H4 (cell line): Measurements from ENCODE around the gene EPHX1. TPM values are rescaled to one million over a fixed set of nuclear protein-coding genes. Genes with fewer than 3 reads are reported as not detected.
"Not testable (repeated sequence)": the region's sequence is repeated elsewhere in the genome, so short reads cannot be mapped to it uniquely, and the experiment has no call there.

ENCODE experiments used
- DNase-seq: peaks from one replicate; pipeline ENCODE4 v3.0.0-alpha.2; 2015; ENCODE audit warnings: low spot score
- total RNA-seq: library from RNA; depleted of rRNA; stranded (reverse); fragments of >200 nt; shearing (Covaris generic); gene quantifications from 2 replicates; pipeline ENCODE4 v1.2.3, GENCODE V29; 2014

EPHX1 gene
- total RNA-seq, 1 experiment from 2014 or later: 153 TPM

GRCh38 chr1:225816643-225817538 lies 7.0 kb downstream of the EPHX1 start:
- DNase-seq: no peak

- DNase-seq: peak; percentile 96
These were observed 7.7 kb downstream of the EPHX1 start for GRCh38 chr1:225817611-225818061.

GRCh38 chr1:225818229-225818628 lies 8.3 kb downstream of the EPHX1 start:
- no peak for DNase-seq

DNA sequence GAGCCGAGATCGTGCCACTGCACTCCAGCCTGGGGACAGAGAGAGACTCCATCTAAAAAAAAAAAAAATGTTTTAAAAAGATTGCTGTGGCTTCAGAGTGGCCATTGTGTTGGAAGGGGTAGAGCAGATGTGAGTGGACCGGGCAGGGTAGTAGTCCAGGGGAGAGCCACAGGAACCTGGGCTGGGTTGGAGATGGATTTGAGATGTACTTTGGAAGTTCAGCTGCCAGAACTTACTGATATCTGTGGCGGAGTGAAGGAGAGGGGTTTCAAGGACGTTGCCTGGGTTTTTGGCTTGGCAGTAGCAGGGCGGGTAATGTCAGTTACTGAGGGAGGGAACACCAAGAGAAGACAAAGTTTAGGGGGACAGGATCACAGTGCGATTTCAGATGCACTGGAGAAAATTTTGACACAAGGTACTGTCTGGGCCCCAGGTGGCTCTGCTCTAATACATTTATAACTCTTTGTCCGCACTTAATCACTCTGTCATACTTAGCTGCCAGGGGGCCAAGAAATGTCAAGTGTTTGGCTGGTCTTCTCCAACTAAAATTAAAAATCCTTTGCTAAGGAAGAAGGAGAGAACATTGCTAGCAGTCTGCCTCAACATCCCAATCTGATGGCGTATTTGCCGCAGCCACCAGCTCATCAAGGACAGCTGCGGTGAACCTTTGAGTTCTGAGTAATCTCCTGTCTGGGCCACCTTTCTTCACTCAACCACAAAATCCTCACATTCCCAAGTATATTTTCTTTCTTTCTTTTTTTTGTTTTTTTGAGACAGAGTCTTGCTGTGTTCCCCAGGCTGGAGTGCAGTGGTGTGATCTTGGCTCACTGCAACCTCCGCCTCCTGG lies 9.6 kb downstream of the EPHX1 start:
- no peak for DNase-seq

DNA sequence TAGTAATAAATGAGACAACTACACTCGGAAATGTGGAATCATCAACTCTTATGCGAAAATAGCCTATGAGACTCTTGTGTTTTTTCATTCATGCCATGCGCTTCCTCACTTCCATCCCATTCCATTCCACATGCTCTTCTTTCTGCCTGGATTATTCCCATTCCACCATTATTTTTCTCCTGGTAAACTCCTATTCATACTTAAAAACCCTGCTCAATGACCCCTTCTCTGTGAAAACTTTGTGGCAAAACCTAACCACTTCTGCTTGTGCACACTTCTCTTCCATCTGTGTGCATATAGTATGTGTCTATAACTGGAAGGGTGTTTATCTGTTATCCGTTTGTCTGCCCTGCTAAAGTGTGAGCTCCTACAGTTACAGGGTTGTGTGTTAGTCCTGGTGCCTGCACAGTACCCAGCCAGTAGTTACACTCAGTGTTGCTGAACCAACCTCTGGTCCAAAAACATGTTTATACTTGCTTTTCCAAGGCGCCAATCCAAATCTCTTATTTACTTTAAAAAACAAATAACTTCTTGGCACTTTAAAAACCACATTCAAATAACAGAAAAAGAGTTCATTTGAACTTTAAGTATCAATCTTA lies 10.7 kb downstream of the EPHX1 start:
- DNase-seq: no peak

- DNase-seq: no peak
These were observed 12.9 kb downstream of the EPHX1 start for GRCh38 chr1:225822655-225823403.

- DNase-seq: no peak
These were observed 13.9 kb downstream of the EPHX1 start for GRCh38 chr1:225823811-225824261.

GRCh38 chr1:225824533-225824941 lies 14.6 kb downstream of the EPHX1 start:
- DNase-seq: no peak

GRCh38 chr1:225825078-225825477 lies 15.2 kb downstream of the EPHX1 start:
- no peak for DNase-seq

- DNase-seq: no peak
These were observed 15.7 kb downstream of the EPHX1 start for GRCh38 chr1:225825607-225826007.

- no peak for DNase-seq
These were observed 17.2 kb downstream of the EPHX1 start for GRCh38 chr1:225827076-225827475.

DNA sequence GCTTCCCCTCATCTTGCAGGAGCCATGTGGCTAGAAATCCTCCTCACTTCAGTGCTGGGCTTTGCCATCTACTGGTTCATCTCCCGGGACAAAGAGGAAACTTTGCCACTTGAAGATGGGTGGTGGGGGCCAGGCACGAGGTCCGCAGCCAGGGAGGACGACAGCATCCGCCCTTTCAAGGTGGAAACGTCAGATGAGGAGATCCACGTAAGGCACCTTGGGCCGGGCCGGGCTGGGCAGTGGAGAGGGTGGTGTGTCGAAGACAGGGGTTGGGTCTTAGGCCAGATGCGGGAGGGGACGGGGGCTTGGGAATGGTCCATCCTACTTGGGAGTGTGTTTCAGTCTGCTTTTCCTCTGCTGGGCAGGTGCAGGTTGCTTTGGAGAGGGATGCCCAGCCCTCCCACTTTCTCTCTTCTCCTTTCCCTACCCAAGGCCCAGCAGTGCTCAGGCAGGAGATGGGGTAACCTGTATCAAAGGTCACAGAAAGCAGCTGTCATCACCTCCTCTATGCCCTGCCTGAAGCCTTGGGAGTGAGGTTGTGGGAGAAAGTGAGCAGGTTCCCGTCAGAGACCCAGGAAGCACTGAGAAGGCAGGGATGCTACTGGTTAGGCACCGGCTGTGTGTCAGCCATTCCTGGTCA lies 18.9 kb downstream of the EPHX1 start:
- no peak for DNase-seq

GRCh38 chr1:225830841-225831240 lies 20.9 kb downstream of the EPHX1 start:
- no peak for DNase-seq

- no peak for DNase-seq
These were observed 24.7 kb downstream of the EPHX1 start for GRCh38 chr1:225834417-225835329.

GRCh38 chr1:225835856-225836255 lies 25.9 kb downstream of the EPHX1 start:
- no peak for DNase-seq

- not testable (repeated sequence) for DNase-seq
These were observed 26.4 kb downstream of the EPHX1 start for GRCh38 chr1:225836296-225836695.

- DNase-seq: no peak
These were observed 28.9 kb downstream of the EPHX1 start for GRCh38 chr1:225838793-225839192.

DNA sequence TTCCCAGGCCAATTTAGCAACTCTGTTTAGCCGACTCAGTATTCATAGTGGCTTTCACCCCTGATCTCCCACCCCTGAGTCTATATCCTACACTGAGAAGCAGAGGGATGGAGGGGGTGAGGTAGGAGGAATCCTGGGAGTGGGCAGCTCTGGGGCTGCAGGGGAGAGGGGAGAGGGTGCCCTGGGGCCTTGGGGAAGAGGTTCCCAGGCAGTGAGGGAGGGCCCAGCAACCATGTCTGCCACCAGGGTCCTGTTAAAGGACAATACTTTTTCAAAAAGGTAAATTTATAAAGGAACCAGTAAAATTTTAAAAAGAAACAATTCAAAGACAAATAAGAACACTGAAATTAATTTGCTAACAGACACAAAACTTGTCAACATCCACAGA lies 30.3 kb downstream of the EPHX1 start:
- no peak for DNase-seq

DNA sequence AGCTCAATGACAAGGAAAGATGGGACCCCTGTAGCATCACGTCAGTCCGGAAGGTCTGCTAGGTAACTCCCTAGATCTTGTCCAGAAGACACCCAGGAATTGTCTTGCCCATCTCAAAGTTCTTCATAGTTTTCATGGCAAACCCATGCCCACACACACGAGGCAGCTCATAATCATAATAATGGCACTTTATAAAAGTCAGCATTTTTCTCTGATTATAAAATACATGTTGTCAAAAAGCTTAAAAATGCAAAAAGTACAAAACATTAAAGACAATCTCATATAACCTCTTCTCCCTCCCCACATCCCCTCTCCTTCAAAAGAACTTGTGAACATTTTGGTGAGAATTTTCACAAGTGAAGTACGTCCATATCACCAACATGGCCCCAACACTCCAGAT lies 30.8 kb downstream of the EPHX1 start:
- DNase-seq: no peak

GRCh38 chr1:225842074-225842473 lies 32.1 kb downstream of the EPHX1 start:
- no peak for DNase-seq
